ENCODE measurements around the gene B3GNT5.

B3GNT5 gene

DNA sequence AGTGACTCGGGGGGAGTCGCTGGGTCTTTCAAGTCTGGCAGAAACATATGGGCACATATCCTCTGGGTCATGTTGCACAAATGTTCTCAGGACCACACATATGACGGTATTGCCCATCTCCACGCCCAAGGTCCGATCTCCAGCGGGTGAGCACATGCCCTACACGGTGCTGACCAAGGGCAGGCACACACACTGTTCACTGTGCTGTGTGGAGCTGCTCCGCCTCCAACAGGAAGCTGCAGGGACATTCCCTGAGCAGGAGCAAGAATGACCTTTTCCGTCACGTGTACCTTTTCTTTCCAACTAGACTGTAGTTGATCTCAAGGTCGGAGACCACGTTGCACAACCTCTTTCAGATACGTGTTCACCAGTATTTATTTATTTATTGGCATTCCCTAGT is 41.7 kb upstream of the B3GNT5 start (continued):
- TF ChIP-seq FEZF1 (tag by site-specific recombination; IDR thresholded peaks at IDR 0.05) (no peak), KLF1 (tag by site-specific recombination; IDR thresholded peaks at IDR 0.05) (no peak), ZNF488 (tag by site-specific recombination; IDR thresholded peaks at IDR 0.05) (no peak), MEIS1 (CRISPR knock-in tag; IDR thresholded peaks at IDR 0.05; ENCODE audit: borderline replicate concordance) (no peak), ZNF521 (tag by site-specific recombination; IDR thresholded peaks at IDR 0.05) (no peak)

- Histone ChIP-seq H3K27ac (ENCODE audit: extremely low read depth, low read depth, low read length) (no peak overlapping the region), H3K36me3 (ENCODE audit: control insufficient read depth in 2 of 2, insufficient read depth in 1 of 2, low read length in 2 of 2) (no peaks in the 10 kb centered on the region), H3K4me1 (ENCODE audit: control insufficient read depth, insufficient read depth, low read length) (no peaks in the 10 kb centered on the region), H3K9me3 (ENCODE audit: control insufficient read depth, insufficient read depth, low read depth, low read length) (no peaks in the 10 kb centered on the region), H3K4me3 (ENCODE audit: low read depth, low read length) (no peak overlapping the region)
- POLR2A ChIA-PET = no interaction called here
- TF ChIP-seq ZNF513 (tag by site-specific recombination; IDR thresholded peaks at IDR 0.05) = no peak
- TF ChIP-seq GLI4 (tag by site-specific recombination; IDR thresholded peaks at IDR 0.05) = no peak
- no peak for TF ChIP-seq ZNF555 (tag by site-specific recombination; conservative IDR thresholded peaks at IDR 0.05)
- TF ChIP-seq ZNF48 (tag by site-specific recombination; IDR thresholded peaks at IDR 0.05) = no peak
- CTCF ChIA-PET = interaction anchor here (1.6 kb wide), 1 partner anchor 174 kb away, joined by 6 read pairs; no protein-coding TSS in a partner anchor
Measured at GRCh38 chr3:183212096-183212495, 41.0 kb upstream of the B3GNT5 start.

DNA sequence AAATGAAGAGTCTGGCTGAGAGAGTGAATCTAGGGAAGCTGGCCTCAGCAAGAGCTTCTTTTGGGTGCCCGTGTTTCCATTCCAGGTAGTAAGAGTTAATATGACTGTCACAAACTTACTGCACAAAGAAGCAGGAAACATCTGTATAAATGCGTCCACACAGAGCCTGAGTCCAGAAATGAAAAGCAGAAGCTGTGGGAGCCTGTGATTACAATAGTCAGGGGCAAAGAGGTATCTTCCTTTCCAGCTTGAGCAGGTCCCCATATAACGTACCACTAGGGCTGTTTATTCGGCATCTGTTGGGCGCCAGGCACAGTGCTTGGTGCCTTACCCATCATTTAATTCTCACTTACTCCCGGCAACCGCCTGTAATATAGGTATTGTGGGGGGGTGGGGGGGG is 40.5 kb upstream of the B3GNT5 start:
- H3K4me3 ChIP-seq (ENCODE audit: low read depth, low read length) = no peak overlapping the region
- no peaks in the 10 kb centered on the region for H3K36me3 ChIP-seq (ENCODE audit: control insufficient read depth in 2 of 2, insufficient read depth in 1 of 2, low read length in 2 of 2)
- H3K27ac ChIP-seq (ENCODE audit: extremely low read depth, low read depth, low read length) = no peak overlapping the region
- POLR2A ChIA-PET = no interaction called here
- TF ChIP-seq ZNF16 (tag by site-specific recombination; IDR thresholded peaks at IDR 0.05; ENCODE audit: low read depth) = no peak
- H3K9me3 ChIP-seq (ENCODE audit: control insufficient read depth, insufficient read depth, low read depth, low read length) = no peaks in the 10 kb centered on the region
- H3K4me1 ChIP-seq (ENCODE audit: control insufficient read depth, insufficient read depth, low read length) = no peaks in the 10 kb centered on the region
- CTCF ChIA-PET = interaction anchor here (1.6 kb wide), 1 partner anchor 173 kb away, joined by 6 read pairs; no protein-coding TSS in a partner anchor

DNA sequence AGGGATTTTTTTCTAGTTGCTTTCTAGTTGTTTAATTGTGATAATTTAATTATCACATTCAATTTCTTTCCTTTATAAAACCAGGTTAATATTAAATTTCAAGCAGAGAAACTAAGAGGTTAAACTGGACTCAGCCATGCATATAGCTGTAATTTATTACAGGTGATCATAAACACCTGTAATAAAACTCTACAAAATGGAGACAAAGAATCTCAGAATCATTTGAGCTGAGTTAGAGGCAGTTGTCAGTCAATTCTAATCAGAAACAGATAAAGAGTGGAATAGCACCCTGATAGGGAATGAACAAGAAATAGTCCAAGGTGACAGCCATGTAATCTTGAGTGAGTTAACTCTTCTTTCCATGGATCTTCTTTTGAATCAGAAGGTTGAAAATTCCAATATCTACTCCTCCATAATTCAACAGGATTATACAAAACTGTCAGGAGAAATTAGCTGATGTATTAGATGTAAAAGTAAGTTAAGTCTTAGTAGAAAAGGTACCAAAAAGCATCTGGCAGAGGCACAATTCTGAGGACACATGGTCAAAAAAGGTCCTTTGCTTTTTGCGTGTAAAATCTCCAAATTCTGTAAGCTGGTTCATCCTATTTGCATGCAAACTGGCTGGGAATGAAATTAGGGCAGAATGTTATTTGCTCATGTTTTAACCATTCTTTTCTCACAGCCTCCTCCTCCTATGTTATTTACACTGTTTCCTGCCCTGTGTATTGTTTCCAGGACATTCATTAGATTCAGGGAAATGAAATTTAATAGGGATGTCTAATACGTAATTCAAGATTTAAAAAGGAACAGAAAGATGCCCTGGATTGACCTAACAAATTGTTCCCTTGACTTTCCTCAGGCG is 39.4 kb upstream of the B3GNT5 start:
- ChIA-PET POLR2A (no interaction called here), CTCF (interaction anchor here (1.6 kb wide), 1 partner anchor 172 kb away, joined by 6 read pairs; no protein-coding TSS in a partner anchor)
- Histone ChIP-seq H3K4me1 (ENCODE audit: control insufficient read depth, insufficient read depth, low read length) (no peaks in the 10 kb centered on the region), H3K9me3 (ENCODE audit: control insufficient read depth, insufficient read depth, low read depth, low read length) (no peaks in the 10 kb centered on the region), H3K27ac (ENCODE audit: extremely low read depth, low read depth, low read length) (no peak overlapping the region), H3K36me3 (ENCODE audit: control insufficient read depth in 2 of 2, insufficient read depth in 1 of 2, low read length in 2 of 2) (no peaks in the 10 kb centered on the region), H3K4me3 (ENCODE audit: low read depth, low read length) (no peak overlapping the region)
- TF ChIP-seq PRDM1 (tag by site-specific recombination; IDR thresholded peaks at IDR 0.05) (no peak), ZNF777 (tag by site-specific recombination; IDR thresholded peaks at IDR 0.05; ENCODE audit: borderline replicate concordance) (no peak), ZNF670 (tag by site-specific recombination; IDR thresholded peaks at IDR 0.05; ENCODE audit: low read depth) (no peak), EGR2 (tag by site-specific recombination; IDR thresholded peaks at IDR 0.05; ENCODE audit: low read depth) (no peak), ZNF501 (tag by site-specific recombination; IDR thresholded peaks at IDR 0.05) (no peak), ZNF221 (tag by site-specific recombination; IDR thresholded peaks at IDR 0.05; ENCODE audit: borderline replicate concordance) (no peak), ZNF561 (tag by site-specific recombination; IDR thresholded peaks at IDR 0.05; ENCODE audit: borderline replicate concordance) (no peak), ZNF433 (tag by site-specific recombination; IDR thresholded peaks at IDR 0.05; ENCODE audit: low read depth) (no peak), ZBTB20 (tag by site-specific recombination; IDR thresholded peaks at IDR 0.05) (no peak), ZNF514 (tag by site-specific recombination; IDR thresholded peaks at IDR 0.05) (no peak), BCL11B (tag by site-specific recombination; IDR thresholded peaks at IDR 0.05; ENCODE audit: low read depth) (no peak), ZSCAN4 (tag by site-specific recombination; IDR thresholded peaks at IDR 0.05) (no peak), FEZF1 (tag by site-specific recombination; IDR thresholded peaks at IDR 0.05) (no peak), ZNF202 (tag by site-specific recombination; IDR thresholded peaks at IDR 0.05; ENCODE audit: borderline replicate concordance) (no peak), ZNF580 (tag by site-specific recombination; IDR thresholded peaks at IDR 0.05) (no peak)
- TF ChIP-seq, protein P1, sequence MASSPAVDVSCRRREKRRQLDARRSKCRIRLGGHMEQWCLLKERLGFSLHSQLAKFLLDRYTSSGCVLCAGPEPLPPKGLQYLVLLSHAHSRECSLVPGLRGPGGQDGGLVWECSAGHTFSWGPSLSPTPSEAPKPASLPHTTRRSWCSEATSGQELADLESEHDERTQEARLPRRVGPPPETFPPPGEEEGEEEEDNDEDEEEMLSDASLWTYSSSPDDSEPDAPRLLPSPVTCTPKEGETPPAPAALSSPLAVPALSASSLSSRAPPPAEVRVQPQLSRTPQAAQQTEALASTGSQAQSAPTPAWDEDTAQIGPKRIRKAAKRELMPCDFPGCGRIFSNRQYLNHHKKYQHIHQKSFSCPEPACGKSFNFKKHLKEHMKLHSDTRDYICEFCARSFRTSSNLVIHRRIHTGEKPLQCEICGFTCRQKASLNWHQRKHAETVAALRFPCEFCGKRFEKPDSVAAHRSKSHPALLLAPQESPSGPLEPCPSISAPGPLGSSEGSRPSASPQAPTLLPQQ (tag by site-specific recombination; IDR thresholded peaks at IDR 0.05) = no peak

Measured in HEK293 (cell line).